IgD-negative memory B cell (primary cell): Measurements from ENCODE around the gene CD46. TPM values are rescaled to one million over a fixed set of nuclear protein-coding genes. Genes with fewer than 3 reads are reported as not detected.
"Not testable (repeated sequence)": the region's sequence is repeated elsewhere in the genome, so short reads cannot be mapped to it uniquely, and the experiment has no call there.

Experiments
- H3K27ac Mint-ChIP-seq, 3 donors: one replicate each; pipeline ENCODE4 v1.8.0; 2020 to 2022; ENCODE audit warnings: mild to moderate bottlenecking in 3 of 3, mixed read lengths in 3 of 3, moderate library complexity in 1 of 3
- H3K27me3 Mint-ChIP-seq: one replicate; pipeline ENCODE4 v1.8.0; 2021; ENCODE audit warnings: mixed read lengths
- H3K36me3 Mint-ChIP-seq: one replicate; pipeline ENCODE4 v1.8.0; 2020; ENCODE audit warnings: mild to moderate bottlenecking, mixed read lengths
- H3K4me1 Mint-ChIP-seq, 3 donors: one replicate each; pipeline ENCODE4 v1.8.0; 2020 to 2022; ENCODE audit warnings: mixed read lengths in 3 of 3, mild to moderate bottlenecking in 1 of 3
- H3K4me3 Mint-ChIP-seq, 4 donors: one replicate each; pipeline ENCODE4 v1.8.0; 2020 to 2022; ENCODE audit warnings: mild to moderate bottlenecking in 4 of 4, mixed read lengths in 4 of 4, moderate library complexity in 3 of 4
- H3K9me3 Mint-ChIP-seq, 3 donors: one replicate each; pipeline ENCODE4 v1.8.0; 2020 to 2021; ENCODE audit warnings: mixed read lengths in 3 of 3, mild to moderate bottlenecking in 1 of 3
- polyA plus RNA-seq: library from polyadenylated mRNA; unstranded; fragments of 300-500 nt; fragmentation: Illumina TruSeq; gene quantifications from one replicate; pipeline ENCODE4 v1.2.3, GENCODE V29; 2021

The CD46 gene
- 67.2 TPM for polyA plus RNA-seq

- no peaks in the 10 kb centered on the region for H3K36me3 Mint-ChIP-seq
- no peaks in the 10 kb centered on the region for H3K9me3 Mint-ChIP-seq
- no peaks in the 10 kb centered on the region for H3K27me3 Mint-ChIP-seq
- H3K4me1 Mint-ChIP-seq, result peaks cover 23 to 43% (median 42%) of the 10 kb centered on the region in 3 donors
- peak within 1 kb of the TSS; percentile 95 to 99 (median 98) for H3K4me3 Mint-ChIP-seq
- H3K27ac Mint-ChIP-seq, result peak within 1 kb of the TSS; percentile 86 to 97 (median 96)
Measured at GRCh38 chr1:207751790-207752455, at the start of gene CD46. CD46 (plus strand) TSS chr1:207752054; CDS start chr1:207752213, 159 bp downstream.

GRCh38 chr1:207702317-207702716, 49.5 kb upstream of the CD46 start:
- H3K27ac Mint-ChIP-seq, result no peak overlapping the region
- no peak overlapping the region for H3K4me3 Mint-ChIP-seq
- no peaks in the 10 kb centered on the region for H3K4me1 Mint-ChIP-seq

GRCh38 chr1:207703712-207704111, 48.1 kb upstream of the CD46 start:
- Mint-ChIP-seq H3K4me1 (peaks cover 0 to 2% (median 0%) of the 10 kb centered on the region in 3 donors), H3K27me3 (peaks cover 5% of the 10 kb centered on the region), H3K9me3 (no peaks in the 10 kb centered on the region), H3K4me3 (no peak overlapping the region), H3K36me3 (peaks cover 3% of the 10 kb centered on the region), H3K27ac (no peak overlapping the region)

More at GRCh38 chr1:207702317-207702716, 49.5 kb upstream of the CD46 start:
- H3K27me3 Mint-ChIP-seq, result peaks cover 5% of the 10 kb centered on the region
- H3K36me3 Mint-ChIP-seq, result peaks cover 3% of the 10 kb centered on the region
- H3K9me3 Mint-ChIP-seq, result no peaks in the 10 kb centered on the region

GRCh38 chr1:207708004-207708403, 43.9 kb upstream of the CD46 start:
- not testable (repeated sequence) for H3K4me3 Mint-ChIP-seq, H3K27ac Mint-ChIP-seq, H3K9me3 Mint-ChIP-seq, H3K27me3 Mint-ChIP-seq, H3K36me3 Mint-ChIP-seq, H3K4me1 Mint-ChIP-seq

- no peak overlapping the region for H3K27ac Mint-ChIP-seq
- peaks cover 6% of the 10 kb centered on the region for H3K36me3 Mint-ChIP-seq
- H3K27me3 Mint-ChIP-seq, result no peaks in the 10 kb centered on the region
- H3K4me1 Mint-ChIP-seq, result peaks cover 0 to 2% (median 0%) of the 10 kb centered on the region in 3 donors
- peaks cover 0 to 4% (median 0%) of the 10 kb centered on the region in 3 donors for H3K9me3 Mint-ChIP-seq
- H3K4me3 Mint-ChIP-seq, result no peak overlapping the region
Measured at GRCh38 chr1:207711285-207711684, 40.6 kb upstream of the CD46 start.

GRCh38 chr1:207712701-207713100, 39.2 kb upstream of the CD46 start:
- H3K27me3 Mint-ChIP-seq, H3K36me3 Mint-ChIP-seq, H3K27ac Mint-ChIP-seq, H3K4me1 Mint-ChIP-seq, H3K9me3 Mint-ChIP-seq, H3K4me3 Mint-ChIP-seq: not testable (repeated sequence)

GRCh38 chr1:207713529-207713928, 38.3 kb upstream of the CD46 start:
- no peaks in the 10 kb centered on the region for H3K27me3 Mint-ChIP-seq
- H3K27ac Mint-ChIP-seq, result no peak overlapping the region
- H3K4me1 Mint-ChIP-seq, result no peaks in the 10 kb centered on the region
- peaks cover 0 to 4% (median 0%) of the 10 kb centered on the region in 3 donors for H3K9me3 Mint-ChIP-seq
- H3K36me3 Mint-ChIP-seq, result peaks cover 6% of the 10 kb centered on the region
- no peak overlapping the region for H3K4me3 Mint-ChIP-seq

- Mint-ChIP-seq H3K4me3 (no peak overlapping the region), H3K9me3 (peaks cover 0 to 2% (median 0%) of the 10 kb centered on the region in 3 donors), H3K27me3 (no peaks in the 10 kb centered on the region), H3K4me1 (no peaks in the 10 kb centered on the region), H3K36me3 (peaks cover 4% of the 10 kb centered on the region), H3K27ac (no peak overlapping the region)
Measured at GRCh38 chr1:207719234-207719633, 32.6 kb upstream of the CD46 start.

GRCh38 chr1:207728200-207728858, 23.5 kb upstream of the CD46 start:
- not testable (repeated sequence) for H3K36me3 Mint-ChIP-seq, H3K4me3 Mint-ChIP-seq, H3K27me3 Mint-ChIP-seq, H3K4me1 Mint-ChIP-seq, H3K27ac Mint-ChIP-seq
- H3K9me3 Mint-ChIP-seq, result peaks cover 0 to 13% (median 0%) of the 10 kb centered on the region in 3 donors

- not testable (repeated sequence) for H3K4me3 Mint-ChIP-seq, H3K9me3 Mint-ChIP-seq, H3K4me1 Mint-ChIP-seq, H3K27me3 Mint-ChIP-seq, H3K36me3 Mint-ChIP-seq, H3K27ac Mint-ChIP-seq
Measured at GRCh38 chr1:207737503-207738157, 14.2 kb upstream of the CD46 start.

GRCh38 chr1:207738158-207738659, 13.6 kb upstream of the CD46 start:
- not testable (repeated sequence) for H3K4me3 Mint-ChIP-seq, H3K36me3 Mint-ChIP-seq, H3K4me1 Mint-ChIP-seq, H3K27me3 Mint-ChIP-seq, H3K9me3 Mint-ChIP-seq, H3K27ac Mint-ChIP-seq

GRCh38 chr1:207740207-207740606, 11.6 kb upstream of the CD46 start:
- Mint-ChIP-seq H3K4me1 (no peaks in the 10 kb centered on the region), H3K36me3 (no peaks in the 10 kb centered on the region), H3K9me3 (no peaks in the 10 kb centered on the region), H3K27me3 (no peaks in the 10 kb centered on the region), H3K4me3 (no peak overlapping the region), H3K27ac (no peak overlapping the region)

- Mint-ChIP-seq H3K27ac (no peak overlapping the region), H3K4me3 (no peak overlapping the region), H3K9me3 (no peaks in the 10 kb centered on the region), H3K27me3 (no peaks in the 10 kb centered on the region), H3K4me1 (no peaks in the 10 kb centered on the region), H3K36me3 (no peaks in the 10 kb centered on the region)
Measured at GRCh38 chr1:207742850-207743555, 8.9 kb upstream of the CD46 start.

- Mint-ChIP-seq H3K27me3 (no peaks in the 10 kb centered on the region), H3K4me1 (peaks cover 0 to 2% (median 0%) of the 10 kb centered on the region in 3 donors), H3K4me3 (no peak overlapping the region), H3K9me3 (no peaks in the 10 kb centered on the region), H3K27ac (no peak overlapping the region), H3K36me3 (no peaks in the 10 kb centered on the region)
Measured at GRCh38 chr1:207744000-207744534, 7.8 kb upstream of the CD46 start.

GRCh38 chr1:207745285-207745684, 6.6 kb upstream of the CD46 start:
- Mint-ChIP-seq H3K27ac (no peak overlapping the region), H3K4me1 (peaks cover 0 to 2% (median 0%) of the 10 kb centered on the region in 3 donors), H3K36me3 (no peaks in the 10 kb centered on the region), H3K27me3 (no peaks in the 10 kb centered on the region), H3K9me3 (no peaks in the 10 kb centered on the region), H3K4me3 (no peak overlapping the region)
